Measurements from ENCODE around the gene RALGDS.

RALGDS gene

DNA sequence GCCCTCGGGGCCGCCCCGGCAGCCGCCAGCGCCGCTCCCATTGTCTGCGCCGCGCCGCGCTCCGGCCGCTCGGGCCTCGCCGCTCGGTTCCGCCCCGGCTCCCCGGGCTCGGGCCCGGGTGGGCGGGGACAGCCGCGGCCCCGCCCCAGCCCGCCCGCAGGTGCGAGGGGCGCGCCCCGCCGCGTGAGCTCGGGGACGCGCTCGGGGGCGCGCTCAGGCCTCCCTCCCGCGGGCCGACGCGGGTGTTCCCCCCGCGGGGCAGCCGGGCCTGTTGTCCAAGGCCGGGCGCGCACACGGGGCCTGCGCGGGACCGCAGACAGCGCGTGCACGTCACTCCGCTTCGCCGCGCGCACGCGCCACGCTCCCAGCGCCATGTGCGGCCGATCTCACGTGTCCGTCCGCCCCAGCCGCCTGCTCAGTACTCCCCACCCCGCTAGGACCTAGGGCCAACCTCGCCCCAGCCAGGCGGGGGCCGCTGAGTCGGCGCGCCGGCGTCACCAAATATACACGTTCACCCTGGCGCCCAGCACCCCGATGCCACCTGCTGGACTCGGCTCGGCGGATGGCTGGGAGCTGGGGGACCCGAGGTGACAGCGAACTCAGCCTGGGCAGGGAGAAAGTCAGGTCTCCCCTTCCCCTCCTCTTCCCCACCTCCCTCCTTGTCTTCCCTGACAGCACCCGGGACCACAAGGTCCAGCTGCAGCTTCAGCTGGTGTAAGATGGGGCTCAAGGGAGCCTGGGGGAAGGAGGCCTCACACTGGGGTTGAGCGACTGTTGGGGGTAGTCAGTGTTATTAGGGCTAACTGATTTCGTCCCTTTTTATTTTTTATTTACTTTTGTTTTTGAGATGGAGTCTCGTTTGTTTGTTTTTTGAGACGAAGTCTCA lies 28.3 kb upstream of the RALGDS start:
- ATAC-seq, result peak; percentile 60
- TF ChIP-seq RARB (CRISPR knock-in tag; IDR thresholded peaks at IDR 0.05) (no peak), ZNF70 (CRISPR knock-in tag; IDR thresholded peaks at IDR 0.05) (0 out of 2 replicates have a peak, but pooled peaks have one; percentile 29), ZFP30 (CRISPR knock-in tag; IDR thresholded peaks at IDR 0.05) (peak; percentile 65), ZFP3 (CRISPR knock-in tag; IDR thresholded peaks at IDR 0.05) (peak; percentile 88), PPARA (CRISPR knock-in tag; IDR thresholded peaks at IDR 0.05; ENCODE audit: borderline replicate concordance) (peak; percentile 82; the same call in 1 of the 2 replicates), GLIS3 (CRISPR knock-in tag; IDR thresholded peaks at IDR 0.05) (no peak), ARNTL (CRISPR knock-in tag; IDR thresholded peaks at IDR 0.05; ENCODE audit: borderline replicate concordance, low read depth) (peak; percentile 98), OSR1 (CRISPR knock-in tag; IDR thresholded peaks at IDR 0.05) (peak; percentile 57; the same call in 1 of the 2 replicates), TOX (CRISPR knock-in tag; IDR thresholded peaks at IDR 0.05; ENCODE audit: borderline replicate concordance) (no peak), ESRRG (CRISPR knock-in tag; IDR thresholded peaks at IDR 0.05) (no peak), ISL1 (CRISPR knock-in tag; IDR thresholded peaks at IDR 0.05) (peak; percentile 44; the same call in 1 of the 2 replicates), SNAI2 (CRISPR knock-in tag; IDR thresholded peaks at IDR 0.05) (peak; percentile 97), TCF4 (CRISPR knock-in tag; IDR thresholded peaks at IDR 0.05; ENCODE audit: borderline replicate concordance) (no peak), ZNF8 (CRISPR knock-in tag; IDR thresholded peaks at IDR 0.05) (0 out of 2 replicates have a peak, but pooled peaks have one; percentile 36), BACH2 (CRISPR knock-in tag; IDR thresholded peaks at IDR 0.05; ENCODE audit: borderline replicate concordance) (peak; percentile 82; the same call in 1 of the 2 replicates), CSDC2 (CRISPR knock-in tag; IDR thresholded peaks at IDR 0.05) (peak; percentile 98), ZC3H10 (CRISPR knock-in tag; IDR thresholded peaks at IDR 0.05) (peak; percentile 27; the same call in 1 of the 2 replicates), ZNF565 (CRISPR knock-in tag; conservative IDR thresholded peaks at IDR 0.05; ENCODE audit: low read depth) (peak; percentile 79; the same call in 1 of the 2 replicates)
- TF ChIP-seq, protein P1, sequence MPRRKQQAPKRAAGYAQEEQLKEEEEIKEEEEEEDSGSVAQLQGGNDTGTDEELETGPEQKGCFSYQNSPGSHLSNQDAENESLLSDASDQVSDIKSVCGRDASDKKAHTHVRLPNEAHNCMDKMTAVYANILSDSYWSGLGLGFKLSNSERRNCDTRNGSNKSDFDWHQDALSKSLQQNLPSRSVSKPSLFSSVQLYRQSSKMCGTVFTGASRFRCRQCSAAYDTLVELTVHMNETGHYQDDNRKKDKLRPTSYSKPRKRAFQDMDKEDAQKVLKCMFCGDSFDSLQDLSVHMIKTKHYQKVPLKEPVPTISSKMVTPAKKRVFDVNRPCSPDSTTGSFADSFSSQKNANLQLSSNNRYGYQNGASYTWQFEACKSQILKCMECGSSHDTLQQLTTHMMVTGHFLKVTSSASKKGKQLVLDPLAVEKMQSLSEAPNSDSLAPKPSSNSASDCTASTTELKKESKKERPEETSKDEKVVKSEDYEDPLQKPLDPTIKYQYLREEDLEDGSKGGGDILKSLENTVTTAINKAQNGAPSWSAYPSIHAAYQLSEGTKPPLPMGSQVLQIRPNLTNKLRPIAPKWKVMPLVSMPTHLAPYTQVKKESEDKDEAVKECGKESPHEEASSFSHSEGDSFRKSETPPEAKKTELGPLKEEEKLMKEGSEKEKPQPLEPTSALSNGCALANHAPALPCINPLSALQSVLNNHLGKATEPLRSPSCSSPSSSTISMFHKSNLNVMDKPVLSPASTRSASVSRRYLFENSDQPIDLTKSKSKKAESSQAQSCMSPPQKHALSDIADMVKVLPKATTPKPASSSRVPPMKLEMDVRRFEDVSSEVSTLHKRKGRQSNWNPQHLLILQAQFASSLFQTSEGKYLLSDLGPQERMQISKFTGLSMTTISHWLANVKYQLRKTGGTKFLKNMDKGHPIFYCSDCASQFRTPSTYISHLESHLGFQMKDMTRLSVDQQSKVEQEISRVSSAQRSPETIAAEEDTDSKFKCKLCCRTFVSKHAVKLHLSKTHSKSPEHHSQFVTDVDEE (CRISPR knock-in tag; IDR thresholded peaks at IDR 0.05), result peak; percentile 95
- TF ChIP-seq, protein P2, sequence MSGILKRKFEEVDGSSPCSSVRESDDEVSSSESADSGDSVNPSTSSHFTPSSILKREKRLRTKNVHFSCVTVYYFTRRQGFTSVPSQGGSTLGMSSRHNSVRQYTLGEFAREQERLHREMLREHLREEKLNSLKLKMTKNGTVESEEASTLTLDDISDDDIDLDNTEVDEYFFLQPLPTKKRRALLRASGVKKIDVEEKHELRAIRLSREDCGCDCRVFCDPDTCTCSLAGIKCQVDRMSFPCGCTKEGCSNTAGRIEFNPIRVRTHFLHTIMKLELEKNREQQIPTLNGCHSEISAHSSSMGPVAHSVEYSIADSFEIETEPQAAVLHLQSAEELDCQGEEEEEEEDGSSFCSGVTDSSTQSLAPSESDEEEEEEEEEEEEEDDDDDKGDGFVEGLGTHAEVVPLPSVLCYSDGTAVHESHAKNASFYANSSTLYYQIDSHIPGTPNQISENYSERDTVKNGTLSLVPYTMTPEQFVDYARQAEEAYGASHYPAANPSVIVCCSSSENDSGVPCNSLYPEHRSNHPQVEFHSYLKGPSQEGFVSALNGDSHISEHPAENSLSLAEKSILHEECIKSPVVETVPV (CRISPR knock-in tag; IDR thresholded peaks at IDR 0.05), result no peak
- TF ChIP-seq, protein P3, sequence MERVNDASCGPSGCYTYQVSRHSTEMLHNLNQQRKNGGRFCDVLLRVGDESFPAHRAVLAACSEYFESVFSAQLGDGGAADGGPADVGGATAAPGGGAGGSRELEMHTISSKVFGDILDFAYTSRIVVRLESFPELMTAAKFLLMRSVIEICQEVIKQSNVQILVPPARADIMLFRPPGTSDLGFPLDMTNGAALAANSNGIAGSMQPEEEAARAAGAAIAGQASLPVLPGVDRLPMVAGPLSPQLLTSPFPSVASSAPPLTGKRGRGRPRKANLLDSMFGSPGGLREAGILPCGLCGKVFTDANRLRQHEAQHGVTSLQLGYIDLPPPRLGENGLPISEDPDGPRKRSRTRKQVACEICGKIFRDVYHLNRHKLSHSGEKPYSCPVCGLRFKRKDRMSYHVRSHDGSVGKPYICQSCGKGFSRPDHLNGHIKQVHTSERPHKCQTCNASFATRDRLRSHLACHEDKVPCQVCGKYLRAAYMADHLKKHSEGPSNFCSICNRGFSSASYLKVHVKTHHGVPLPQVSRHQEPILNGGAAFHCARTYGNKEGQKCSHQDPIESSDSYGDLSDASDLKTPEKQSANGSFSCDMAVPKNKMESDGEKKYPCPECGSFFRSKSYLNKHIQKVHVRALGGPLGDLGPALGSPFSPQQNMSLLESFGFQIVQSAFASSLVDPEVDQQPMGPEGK (CRISPR knock-in tag; IDR thresholded peaks at IDR 0.05; ENCODE audit: borderline replicate concordance), result peak; percentile 62; the same call in 1 of the 2 replicates
- TF ChIP-seq, protein P4, sequence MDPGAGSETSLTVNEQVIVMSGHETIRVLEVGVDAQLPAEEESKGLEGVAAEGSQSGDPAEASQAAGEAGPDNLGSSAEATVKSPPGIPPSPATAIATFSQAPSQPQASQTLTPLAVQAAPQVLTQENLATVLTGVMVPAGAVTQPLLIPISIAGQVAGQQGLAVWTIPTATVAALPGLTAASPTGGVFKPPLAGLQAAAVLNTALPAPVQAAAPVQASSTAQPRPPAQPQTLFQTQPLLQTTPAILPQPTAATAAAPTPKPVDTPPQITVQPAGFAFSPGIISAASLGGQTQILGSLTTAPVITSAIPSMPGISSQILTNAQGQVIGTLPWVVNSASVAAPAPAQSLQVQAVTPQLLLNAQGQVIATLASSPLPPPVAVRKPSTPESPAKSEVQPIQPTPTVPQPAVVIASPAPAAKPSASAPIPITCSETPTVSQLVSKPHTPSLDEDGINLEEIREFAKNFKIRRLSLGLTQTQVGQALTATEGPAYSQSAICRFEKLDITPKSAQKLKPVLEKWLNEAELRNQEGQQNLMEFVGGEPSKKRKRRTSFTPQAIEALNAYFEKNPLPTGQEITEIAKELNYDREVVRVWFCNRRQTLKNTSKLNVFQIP (CRISPR knock-in tag; IDR thresholded peaks at IDR 0.05; ENCODE audit: borderline replicate concordance, low read depth), result no peak
- TF ChIP-seq, protein P5, sequence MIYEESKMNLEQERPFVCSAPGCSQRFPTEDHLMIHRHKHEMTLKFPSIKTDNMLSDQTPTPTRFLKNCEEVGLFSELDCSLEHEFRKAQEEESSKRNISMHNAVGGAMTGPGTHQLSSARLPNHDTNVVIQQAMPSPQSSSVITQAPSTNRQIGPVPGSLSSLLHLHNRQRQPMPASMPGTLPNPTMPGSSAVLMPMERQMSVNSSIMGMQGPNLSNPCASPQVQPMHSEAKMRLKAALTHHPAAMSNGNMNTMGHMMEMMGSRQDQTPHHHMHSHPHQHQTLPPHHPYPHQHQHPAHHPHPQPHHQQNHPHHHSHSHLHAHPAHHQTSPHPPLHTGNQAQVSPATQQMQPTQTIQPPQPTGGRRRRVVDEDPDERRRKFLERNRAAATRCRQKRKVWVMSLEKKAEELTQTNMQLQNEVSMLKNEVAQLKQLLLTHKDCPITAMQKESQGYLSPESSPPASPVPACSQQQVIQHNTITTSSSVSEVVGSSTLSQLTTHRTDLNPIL (CRISPR knock-in tag; IDR thresholded peaks at IDR 0.05; ENCODE audit: low read depth), result no peak
